GM12878 (cell line): Measurements from ENCODE around the gene MEGF9. TPM values are rescaled to one million over a fixed set of nuclear protein-coding genes. Genes with fewer than 3 reads are reported as not detected.
A peak's percentile ranks its signal among the peaks of the same experiment; 100 is the strongest.

ENCODE experiments used
- ATAC-seq: fragments of 200-7000 bp; cut with Tn5 transposase; 3 replicates; pipeline ENCODE4 v1.9.1; 2020; ENCODE audit warnings: mild to moderate bottlenecking, moderate library complexity
- BruUV-seq: library from RNA; stranded (reverse); fragments of 400-500 nt; replicated peaks from 2 replicates; lab custom pipeline; 2021; lab: Mats Ljungman, UMichigan
- CTCF ChIA-PET: fragments of 300-600 bp; sonication (Branson Sonifier 250); formaldehyde crosslinking; extraction: SDS; loops from one replicate; lab custom pipeline; 2021; ENCODE audit warnings: inconsistent platforms; lab: Yijun Ruan, JAX
- POLR2A ChIA-PET: fragments of 350-600 bp; formaldehyde crosslinking; extraction: SDS; loops from one replicate; lab custom pipeline; 2021; ENCODE audit warnings: inconsistent platforms; lab: Charles Lee
- RAD21 ChIA-PET: fragments of 300-600 bp; sonication (Branson Sonifier 250); formaldehyde crosslinking; loops from one replicate; lab custom pipeline; 2023; ENCODE audit warnings: antibody characterized with exemption; ENCODE audit not compliant: unreplicated experiment; lab: Charles Lee
- SMC1A ChIA-PET: fragments of 300-600 bp; sonication (Branson Sonifier 250); formaldehyde crosslinking; loops from one replicate; lab custom pipeline; 2023; ENCODE audit not compliant: unreplicated experiment, uncharacterized antibody; lab: Charles Lee
- DNase-seq: peaks from one replicate; pipeline ENCODE4 v3.0.0-alpha.2; 2011; ENCODE audit warnings: low read depth, low spot score
- FAIRE-seq: peaks from 3 replicates; lab custom pipeline; 2011; peaks lifted over from hg19 to GRCh38; lab: Jason Lieb, UNC
- H2AFZ ChIP-seq: 2 replicates; pipeline ENCODE4 v1.6.0; 2011; ENCODE audit warnings: low read depth, low read length, control low read depth; ENCODE audit not compliant: control insufficient read depth
- H3K27ac ChIP-seq: 2 replicates; pipeline ENCODE4 v1.5.1; 2011; ENCODE audit warnings: control low read depth; ENCODE audit not compliant: control insufficient read depth, insufficient read depth
- H3K27me3 ChIP-seq, 2 experiments: replicated peaks in 1 of 2; 2 replicates each; pipeline versions ENCODE4 v1.6.0 to v1.6.1; 2011; ENCODE audit warnings: low read length in 1 of 2; ENCODE audit not compliant: control insufficient read depth in 2 of 2, insufficient read depth in 2 of 2
- H3K36me3 ChIP-seq, 2 experiments: 2 replicates each; pipeline ENCODE4 v1.5.1; 2011; ENCODE audit warnings: low read length in 1 of 2; ENCODE audit not compliant: control insufficient read depth in 2 of 2, insufficient read depth in 2 of 2
- H3K4me1 ChIP-seq: 2 replicates; pipeline ENCODE4 v1.6.1; 2011; ENCODE audit warnings: mild to moderate bottlenecking, low read length, moderate library complexity, mixed read lengths; ENCODE audit not compliant: control insufficient read depth, insufficient read depth
- H3K4me2 ChIP-seq: 2 replicates; pipeline ENCODE4 v1.6.0; 2011; ENCODE audit warnings: control low read depth; ENCODE audit not compliant: control insufficient read depth, insufficient read depth
- H3K4me3 ChIP-seq: fragments of 200-600 bp; sonication (generic); 2 replicates; pipeline ENCODE4 v1.5.1; 2016
- H3K79me2 ChIP-seq: 2 replicates; pipeline ENCODE4 v1.6.0; 2011; ENCODE audit warnings: low read length; ENCODE audit not compliant: control insufficient read depth, insufficient read depth
- H3K9ac ChIP-seq: 2 replicates; pipeline ENCODE4 v1.8.0; 2011; ENCODE audit warnings: low read length, control low read depth, mixed read lengths; ENCODE audit not compliant: control insufficient read depth, insufficient read depth
- H3K9me3 ChIP-seq: replicated peaks from 3 replicates; pipeline ENCODE4 v1.5.1; 2011; ENCODE audit warnings: mild to moderate bottlenecking, low read length; ENCODE audit not compliant: control insufficient read depth, insufficient read depth
- H4K20me1 ChIP-seq: 2 replicates; pipeline ENCODE4 v1.6.0; 2011; ENCODE audit not compliant: control insufficient read depth, insufficient read depth
- BMI1 ChIP-seq: fragments of 450-650 bp; IDR thresholded peaks from 2 replicates; pipeline ENCODE4 v1.6.1; 2016; ENCODE audit warnings: mild to moderate bottlenecking, moderate library complexity, borderline replicate concordance
- HDAC6 ChIP-seq: fragments of 200-600 bp; sonication (generic); IDR thresholded peaks from one replicate; pipeline ENCODE4 v1.8.0; 2017; ENCODE audit warnings: antibody characterized with exemption; ENCODE audit not compliant: unreplicated experiment
- IKZF2 ChIP-seq, 2 experiments: fragments of 450-650 bp; IDR thresholded peaks; 2 replicates each; pipeline ENCODE4 v1.6.1; 2017; ENCODE audit warnings: mild to moderate bottlenecking in 2 of 2, moderate library complexity in 2 of 2
- KAT2A ChIP-seq: conservative IDR thresholded peaks from 2 replicates; pipeline ENCODE4 v1.6.1; 2011; ENCODE audit warnings: low read depth, low read length; ENCODE audit not compliant: control insufficient read depth
- MEF2B ChIP-seq: fragments of 450-650 bp; IDR thresholded peaks from 2 replicates; pipeline ENCODE4 v1.6.1; 2018; ENCODE audit warnings: mild to moderate bottlenecking, moderate library complexity; ENCODE audit not compliant: partially characterized antibody, poor library complexity, severe bottlenecking
- RUNX3 ChIP-seq: IDR thresholded peaks from 2 replicates; pipeline ENCODE4 v1.6.1; 2012; ENCODE audit warnings: low read length, inconsistent platforms
- SMC3 ChIP-seq: IDR thresholded peaks from 2 replicates; pipeline ENCODE4 v1.6.1; 2011; ENCODE audit warnings: low read length, improper control_type of control experiment, borderline replicate concordance
- SP1 ChIP-seq: IDR thresholded peaks from one replicate; pipeline ENCODE4 v1.6.1; 2011; ENCODE audit warnings: low read depth, low read length
- ZNF24 ChIP-seq: fragments of 450-650 bp; IDR thresholded peaks from 2 replicates; pipeline ENCODE4 v1.6.1; 2017; ENCODE audit warnings: antibody characterized with exemption, mild to moderate bottlenecking
- ZNF384 ChIP-seq: IDR thresholded peaks from 2 replicates; pipeline ENCODE4 v1.6.1; 2012; ENCODE audit warnings: low read depth, mild to moderate bottlenecking, low read length, improper control_type of control experiment, borderline replicate concordance
- WGBS: methylation state at CpG from one replicate; pipeline ENCODE4 v1.1.6; 2016; ENCODE audit warnings: low lambda C conversion rate; ENCODE audit not compliant: insufficient replicate concordance, insufficient coverage; ENCODE audit errors: missing lambda C conversion rate; 5-methylcytosine and 5-hydroxymethylcytosine counted together
- in situ Hi-C: fragments of 300-500 bp; cut with MboI; formaldehyde crosslinking; loops from 9 replicates; pipeline ENCODE4 v1.14.3; 2018; ENCODE audit warnings: mixed read lengths
- intact Hi-C: fragments of 100-400 bp; cut with micrococcal nuclease; formaldehyde crosslinking; loops from one replicate; pipeline ENCODE4 v1.14.2; 2022; ENCODE audit not compliant: unreplicated experiment
- polyA plus RNA-seq, 11 experiments: library from polyadenylated mRNA; depleted of rRNA in 4 of 11; unstranded in 6 of 11; stranded (reverse) in 5 of 11; fragments of >200 nt; fragmentation: Nextera tagmentation in 4 of 11; fragmentation: Illumina TruSeq in 1 of 11; extraction: Ambion mirVana in 4 of 11; extraction: Trizol in 1 of 11; gene quantifications; 1 replicate in 1 of 11; 2 replicates in 10 of 11; pipeline versions ENCODE4 v1.2.1 to v1.2.3, GENCODE V29; 2011 to 2016; ENCODE audit warnings: inconsistent platforms in 2 of 11, missing spikeins in 2 of 11, low read depth in 1 of 11
- total RNA-seq, 4 experiments: library from RNA; depleted of rRNA in 3 of 4; stranded (reverse); fragments of >200 nt in 3 of 4; fragmentation: Illumina TruSeq in 1 of 4; extraction: Trizol in 1 of 4; gene quantifications; 2 replicates each; pipeline versions ENCODE4 v1.2.1 to v1.2.3, GENCODE V29; 2013 to 2021
- TF ChIP-seq, protein P1 (sequence below): fragments of 450-650 bp; IDR thresholded peaks from 2 replicates; pipeline ENCODE4 v1.6.1; 2014; ENCODE audit warnings: mild to moderate bottlenecking
- TF ChIP-seq, protein P2 (sequence below): fragments of 450-650 bp; IDR thresholded peaks from 2 replicates; pipeline ENCODE4 v1.6.1; 2017; ENCODE audit warnings: mild to moderate bottlenecking, moderate library complexity

The MEGF9 gene
- total and polyA plus RNA-seq, 10 of the 15 experiments (the other 5 are each of a cell fraction or from before 2014, with no cell fraction given), result 0.71 to 5.1 (median 2.6) TPM

DNA sequence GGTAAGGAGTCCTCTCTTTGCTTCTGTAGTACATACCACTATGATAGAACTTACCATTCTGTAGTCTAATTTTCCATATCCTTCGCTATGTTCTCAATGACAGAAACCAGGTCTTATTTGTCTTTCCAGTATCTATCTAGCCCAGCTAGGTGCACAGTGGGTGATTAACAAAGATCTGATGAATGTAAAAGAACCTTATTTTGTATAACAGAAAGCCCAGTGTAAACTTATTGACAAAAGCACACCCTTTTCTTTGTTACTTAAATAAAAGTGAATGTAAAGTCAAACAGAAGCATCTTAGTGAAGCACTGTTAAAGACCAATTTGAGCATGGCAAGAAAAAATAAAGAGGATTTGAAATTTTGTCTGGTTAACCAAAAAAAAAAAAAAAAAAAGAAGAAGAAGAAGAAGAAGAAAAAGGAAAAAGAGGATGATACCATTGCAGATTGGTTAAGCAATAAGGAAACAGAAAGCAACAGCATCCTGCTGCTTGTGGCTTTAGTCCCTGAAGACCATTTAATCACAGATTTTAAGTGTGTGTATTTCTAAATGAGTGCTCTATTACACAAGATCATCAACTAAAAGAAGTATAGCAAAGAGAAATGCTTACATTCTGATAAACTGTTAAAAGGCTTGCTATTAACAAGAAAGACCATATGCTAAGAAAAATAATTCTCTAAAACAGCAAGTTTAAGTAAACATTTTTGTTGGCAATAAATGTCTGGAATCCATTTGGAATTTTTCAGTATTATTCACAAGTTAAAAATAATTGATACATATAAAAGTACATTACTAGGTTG is 21.2 kb downstream of the MEGF9 start:
- ATAC-seq, result peak; percentile 75
- 90% methylated on average over 1 of the region's 1 CpG for WGBS
- BruUV-seq, result no TSS peak
- no peak for FAIRE-seq
- H3K9ac ChIP-seq, result no peak overlapping the region
- H3K4me3 ChIP-seq, result no peak overlapping the region
- H4K20me1 ChIP-seq, result no peaks in the 10 kb centered on the region
- TF ChIP-seq ZNF384, result peak; percentile 55; the same call in 1 of the 2 replicates
- peak; percentile 68 for TF ChIP-seq RUNX3
- TF ChIP-seq HDAC6, result no peak
- TF ChIP-seq MEF2B, result peak; percentile 52
- H3K4me1 ChIP-seq, result peaks cover 10% of the 10 kb centered on the region
- in situ Hi-C loops, result no loop called here
- no peaks in the 10 kb centered on the region for H3K79me2 ChIP-seq
- H2AFZ ChIP-seq, result no peak overlapping the region
- no peak overlapping the region for H3K27ac ChIP-seq
- no peaks in the 10 kb centered on the region for H3K9me3 ChIP-seq
- ChIA-PET CTCF (no interaction called here), POLR2A (no interaction called here), RAD21 (no interaction called here), SMC1A (no interaction called here)
- H3K27me3 ChIP-seq, result no peaks in the 10 kb centered on the region
- intact Hi-C loops, result no loop called here
- no peak for DNase-seq
- no peaks in the 10 kb centered on the region for H3K36me3 ChIP-seq
- no peak overlapping the region; the same call in 1 of the 2 replicates for H3K4me2 ChIP-seq

DNA sequence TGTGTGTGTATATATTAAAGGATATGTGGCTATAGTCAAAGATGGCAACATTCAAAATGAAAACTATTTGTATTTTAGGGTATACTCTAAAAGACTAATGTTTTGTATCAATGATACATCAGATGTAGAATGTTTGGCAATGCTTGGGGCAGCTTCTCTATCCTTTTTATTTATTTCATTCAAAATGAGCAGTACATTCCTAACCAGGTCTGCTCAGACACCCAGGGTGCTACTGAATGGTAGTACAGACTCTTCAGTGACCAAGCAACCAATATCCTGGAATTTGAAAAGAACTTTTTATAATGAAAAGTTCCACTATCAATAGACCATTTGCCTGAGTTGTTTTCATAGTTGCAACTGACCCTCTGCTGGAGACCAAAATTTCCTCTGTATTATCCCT is 23.9 kb downstream of the MEGF9 start:
- no peak overlapping the region for H3K9ac ChIP-seq
- POLR2A ChIA-PET, result no interaction called here
- DNase-seq, result no peak
- RAD21 ChIA-PET, result no interaction called here
- ATAC-seq, result no peak
- H3K9me3 ChIP-seq, result no peaks in the 10 kb centered on the region
- no peaks in the 10 kb centered on the region for H3K79me2 ChIP-seq
- no TSS peak for BruUV-seq
- no peaks in the 10 kb centered on the region for H3K36me3 ChIP-seq
- H3K4me3 ChIP-seq, result no peak overlapping the region
- in situ Hi-C loops, result no loop called here
- H3K27ac ChIP-seq, result no peak overlapping the region
- FAIRE-seq, result no peak
- TF ChIP-seq SMC3, result no peak
- TF ChIP-seq, protein P1, sequence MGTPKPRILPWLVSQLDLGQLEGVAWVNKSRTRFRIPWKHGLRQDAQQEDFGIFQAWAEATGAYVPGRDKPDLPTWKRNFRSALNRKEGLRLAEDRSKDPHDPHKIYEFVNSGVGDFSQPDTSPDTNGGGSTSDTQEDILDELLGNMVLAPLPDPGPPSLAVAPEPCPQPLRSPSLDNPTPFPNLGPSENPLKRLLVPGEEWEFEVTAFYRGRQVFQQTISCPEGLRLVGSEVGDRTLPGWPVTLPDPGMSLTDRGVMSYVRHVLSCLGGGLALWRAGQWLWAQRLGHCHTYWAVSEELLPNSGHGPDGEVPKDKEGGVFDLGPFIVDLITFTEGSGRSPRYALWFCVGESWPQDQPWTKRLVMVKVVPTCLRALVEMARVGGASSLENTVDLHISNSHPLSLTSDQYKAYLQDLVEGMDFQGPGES, result no peak
- TF ChIP-seq, protein P2, sequence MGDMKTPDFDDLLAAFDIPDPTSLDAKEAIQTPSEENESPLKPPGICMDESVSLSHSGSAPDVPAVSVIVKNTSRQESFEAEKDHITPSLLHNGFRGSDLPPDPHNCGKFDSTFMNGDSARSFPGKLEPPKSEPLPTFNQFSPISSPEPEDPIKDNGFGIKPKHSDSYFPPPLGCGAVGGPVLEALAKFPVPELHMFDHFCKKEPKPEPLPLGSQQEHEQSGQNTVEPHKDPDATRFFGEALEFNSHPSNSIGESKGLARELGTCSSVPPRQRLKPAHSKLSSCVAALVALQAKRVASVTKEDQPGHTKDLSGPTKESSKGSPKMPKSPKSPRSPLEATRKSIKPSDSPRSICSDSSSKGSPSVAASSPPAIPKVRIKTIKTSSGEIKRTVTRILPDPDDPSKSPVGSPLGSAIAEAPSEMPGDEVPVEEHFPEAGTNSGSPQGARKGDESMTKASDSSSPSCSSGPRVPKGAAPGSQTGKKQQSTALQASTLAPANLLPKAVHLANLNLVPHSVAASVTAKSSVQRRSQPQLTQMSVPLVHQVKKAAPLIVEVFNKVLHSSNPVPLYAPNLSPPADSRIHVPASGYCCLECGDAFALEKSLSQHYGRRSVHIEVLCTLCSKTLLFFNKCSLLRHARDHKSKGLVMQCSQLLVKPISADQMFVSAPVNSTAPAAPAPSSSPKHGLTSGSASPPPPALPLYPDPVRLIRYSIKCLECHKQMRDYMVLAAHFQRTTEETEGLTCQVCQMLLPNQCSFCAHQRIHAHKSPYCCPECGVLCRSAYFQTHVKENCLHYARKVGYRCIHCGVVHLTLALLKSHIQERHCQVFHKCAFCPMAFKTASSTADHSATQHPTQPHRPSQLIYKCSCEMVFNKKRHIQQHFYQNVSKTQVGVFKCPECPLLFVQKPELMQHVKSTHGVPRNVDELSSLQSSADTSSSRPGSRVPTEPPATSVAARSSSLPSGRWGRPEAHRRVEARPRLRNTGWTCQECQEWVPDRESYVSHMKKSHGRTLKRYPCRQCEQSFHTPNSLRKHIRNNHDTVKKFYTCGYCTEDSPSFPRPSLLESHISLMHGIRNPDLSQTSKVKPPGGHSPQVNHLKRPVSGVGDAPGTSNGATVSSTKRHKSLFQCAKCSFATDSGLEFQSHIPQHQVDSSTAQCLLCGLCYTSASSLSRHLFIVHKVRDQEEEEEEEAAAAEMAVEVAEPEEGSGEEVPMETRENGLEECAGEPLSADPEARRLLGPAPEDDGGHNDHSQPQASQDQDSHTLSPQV, result no peak
- TF ChIP-seq IKZF2 (IDR thresholded peaks at IDR 0.05), result no peak
- TF ChIP-seq BMI1, result no peak
- TF ChIP-seq SP1, result no peak
- no peak for TF ChIP-seq KAT2A
- TF ChIP-seq ZNF24, result no peak
- no peak overlapping the region for H2AFZ ChIP-seq
- intact Hi-C loops, result no loop called here
- H3K27me3 ChIP-seq, result no peaks in the 10 kb centered on the region
- H4K20me1 ChIP-seq, result no peaks in the 10 kb centered on the region
- H3K4me1 ChIP-seq, result peaks cover 10% of the 10 kb centered on the region
- SMC1A ChIA-PET, result interaction anchor here (0.7 kb wide), 1 partner anchor 378 kb away, joined by 3 read pairs; no protein-coding TSS in a partner anchor
- CTCF ChIA-PET, result no interaction called here
- no peak overlapping the region for H3K4me2 ChIP-seq
